HEK293 (cell line): ENCODE data around the gene ACP4.
A peak's percentile ranks its signal among the peaks of the same experiment; 100 is the strongest.

ENCODE experiments used
- FEZF1 ChIP-seq: fragments of 450-650 bp; formaldehyde crosslinking; IDR thresholded peaks from 2 replicates; pipeline ENCODE4 v1.5.1; 2016; ENCODE audit warnings: missing biosample characterization, missing genetic modification characterization
- GFI1B ChIP-seq: fragments of 450-650 bp; formaldehyde crosslinking; IDR thresholded peaks from 2 replicates; pipeline ENCODE4 v1.5.1; 2016; ENCODE audit warnings: missing biosample characterization, missing genetic modification characterization
- HOXD13 ChIP-seq: sonication (generic); formaldehyde crosslinking; IDR thresholded peaks from 2 replicates; pipeline ENCODE4 v1.8.0; 2022; ENCODE audit warnings: missing genetic modification reagents, borderline replicate concordance
- KLF16 ChIP-seq: fragments of 450-650 bp; formaldehyde crosslinking; IDR thresholded peaks from 2 replicates; pipeline ENCODE4 v1.5.1; 2017; ENCODE audit warnings: missing biosample characterization, missing genetic modification characterization
- KLF8 ChIP-seq: fragments of 450-650 bp; formaldehyde crosslinking; IDR thresholded peaks from 2 replicates; pipeline ENCODE4 v1.5.1; 2016; ENCODE audit warnings: missing biosample characterization, missing genetic modification characterization
- PRDM6 ChIP-seq: fragments of 450-650 bp; formaldehyde crosslinking; IDR thresholded peaks from 2 replicates; pipeline ENCODE4 v1.5.1; 2017; ENCODE audit warnings: missing biosample characterization, missing genetic modification characterization
- SP7 ChIP-seq: fragments of 450-650 bp; formaldehyde crosslinking; IDR thresholded peaks from 2 replicates; pipeline ENCODE4 v1.5.1; 2016; ENCODE audit warnings: missing biosample characterization, missing genetic modification characterization
- ZBTB1 ChIP-seq: fragments of 450-650 bp; formaldehyde crosslinking; IDR thresholded peaks from 2 replicates; pipeline ENCODE4 v1.5.1; 2016; ENCODE audit warnings: missing biosample characterization, missing genetic modification characterization
- ZBTB11 ChIP-seq: fragments of 450-650 bp; formaldehyde crosslinking; conservative IDR thresholded peaks from 2 replicates; pipeline ENCODE4 v1.5.1; 2016; ENCODE audit warnings: low read depth, missing biosample characterization, missing genetic modification characterization
- ZBTB8A ChIP-seq: fragments of 450-650 bp; formaldehyde crosslinking; IDR thresholded peaks from 2 replicates; pipeline ENCODE4 v1.5.1; 2016; ENCODE audit warnings: missing biosample characterization, missing genetic modification characterization
- ZFP41 ChIP-seq: fragments of 450-650 bp; formaldehyde crosslinking; IDR thresholded peaks from 2 replicates; pipeline ENCODE4 v1.5.1; 2016; ENCODE audit warnings: missing biosample characterization, missing genetic modification characterization, borderline replicate concordance
- ZNF133 ChIP-seq: fragments of 450-650 bp; formaldehyde crosslinking; IDR thresholded peaks from 2 replicates; pipeline ENCODE4 v1.5.1; 2016; ENCODE audit warnings: missing biosample characterization, missing genetic modification characterization
- ZNF138 ChIP-seq: fragments of 450-650 bp; formaldehyde crosslinking; IDR thresholded peaks from 2 replicates; pipeline ENCODE4 v1.5.1; 2016; ENCODE audit warnings: missing biosample characterization, missing genetic modification characterization, borderline replicate concordance
- ZNF155 ChIP-seq: fragments of 450-650 bp; formaldehyde crosslinking; IDR thresholded peaks from 2 replicates; pipeline ENCODE4 v1.5.1; 2016; ENCODE audit warnings: missing biosample characterization, missing genetic modification characterization
- ZNF16 ChIP-seq: fragments of 450-650 bp; formaldehyde crosslinking; IDR thresholded peaks from 2 replicates; pipeline ENCODE4 v1.5.1; 2016; ENCODE audit warnings: low read depth, missing biosample characterization, missing genetic modification characterization
- ZNF175 ChIP-seq: fragments of 450-650 bp; formaldehyde crosslinking; IDR thresholded peaks from 2 replicates; pipeline ENCODE4 v1.5.1; 2016; ENCODE audit warnings: missing biosample characterization, missing genetic modification characterization
- ZNF184 ChIP-seq: fragments of 450-650 bp; IDR thresholded peaks from 2 replicates; pipeline ENCODE4 v1.5.1; 2018; ENCODE audit warnings: missing biosample characterization, mild to moderate bottlenecking, missing genetic modification characterization
- ZNF24 ChIP-seq: fragments of 450-650 bp; formaldehyde crosslinking; IDR thresholded peaks from 2 replicates; pipeline ENCODE4 v1.5.1; 2016; ENCODE audit warnings: missing biosample characterization, missing genetic modification characterization
- ZNF248 ChIP-seq: fragments of 450-650 bp; formaldehyde crosslinking; IDR thresholded peaks from 2 replicates; pipeline ENCODE4 v1.5.1; 2017; ENCODE audit warnings: missing biosample characterization, missing genetic modification characterization
- ZNF302 ChIP-seq: fragments of 450-650 bp; formaldehyde crosslinking; IDR thresholded peaks from 2 replicates; pipeline ENCODE4 v1.5.1; 2016; ENCODE audit warnings: missing biosample characterization, missing genetic modification characterization, low read depth
- ZNF366 ChIP-seq: fragments of 450-650 bp; formaldehyde crosslinking; conservative IDR thresholded peaks from 2 replicates; pipeline ENCODE4 v1.5.1; 2016; ENCODE audit warnings: missing biosample characterization, missing genetic modification characterization
- ZNF426 ChIP-seq: fragments of 450-650 bp; formaldehyde crosslinking; IDR thresholded peaks from 2 replicates; pipeline ENCODE4 v1.5.1; 2017; ENCODE audit warnings: missing biosample characterization, missing genetic modification characterization, mild to moderate bottlenecking, inconsistent platforms, moderate library complexity
- ZNF433 ChIP-seq: fragments of 450-650 bp; formaldehyde crosslinking; IDR thresholded peaks from 2 replicates; pipeline ENCODE4 v1.5.1; 2016; ENCODE audit warnings: missing biosample characterization, missing genetic modification characterization, low read depth
- ZNF501 ChIP-seq: fragments of 450-650 bp; formaldehyde crosslinking; IDR thresholded peaks from 2 replicates; pipeline ENCODE4 v1.5.1; 2016; ENCODE audit warnings: missing biosample characterization, missing genetic modification characterization
- ZNF530 ChIP-seq: fragments of 450-650 bp; formaldehyde crosslinking; IDR thresholded peaks from 2 replicates; pipeline ENCODE4 v1.5.1; 2016; ENCODE audit warnings: low read depth, missing biosample characterization, missing genetic modification characterization
- ZNF571 ChIP-seq: fragments of 450-650 bp; formaldehyde crosslinking; IDR thresholded peaks from 2 replicates; pipeline ENCODE4 v1.5.0; 2017; ENCODE audit warnings: missing biosample characterization, missing genetic modification characterization
- ZNF600 ChIP-seq: fragments of 450-650 bp; formaldehyde crosslinking; IDR thresholded peaks from 2 replicates; pipeline ENCODE4 v1.5.1; 2016; ENCODE audit warnings: missing biosample characterization, missing genetic modification characterization
- ZNF610 ChIP-seq: fragments of 450-650 bp; formaldehyde crosslinking; IDR thresholded peaks from 2 replicates; pipeline ENCODE4 v1.5.1; 2016; ENCODE audit warnings: missing biosample characterization, missing genetic modification characterization, borderline replicate concordance
- ZNF76 ChIP-seq: fragments of 450-650 bp; formaldehyde crosslinking; IDR thresholded peaks from 2 replicates; pipeline ENCODE4; 2016; ENCODE audit warnings: low read depth, missing biosample characterization, missing genetic modification characterization, borderline replicate concordance
- TF ChIP-seq, protein P1 (sequence below): fragments of 450-650 bp; formaldehyde crosslinking; IDR thresholded peaks from 2 replicates; pipeline ENCODE4 v1.5.1; 2016; ENCODE audit warnings: missing biosample characterization, missing genetic modification characterization
- TF ChIP-seq, protein P2 (sequence below): fragments of 450-650 bp; formaldehyde crosslinking; IDR thresholded peaks from 2 replicates; pipeline ENCODE4 v1.5.1; 2016; ENCODE audit warnings: missing biosample characterization, missing genetic modification characterization

Gene ACP4

DNA sequence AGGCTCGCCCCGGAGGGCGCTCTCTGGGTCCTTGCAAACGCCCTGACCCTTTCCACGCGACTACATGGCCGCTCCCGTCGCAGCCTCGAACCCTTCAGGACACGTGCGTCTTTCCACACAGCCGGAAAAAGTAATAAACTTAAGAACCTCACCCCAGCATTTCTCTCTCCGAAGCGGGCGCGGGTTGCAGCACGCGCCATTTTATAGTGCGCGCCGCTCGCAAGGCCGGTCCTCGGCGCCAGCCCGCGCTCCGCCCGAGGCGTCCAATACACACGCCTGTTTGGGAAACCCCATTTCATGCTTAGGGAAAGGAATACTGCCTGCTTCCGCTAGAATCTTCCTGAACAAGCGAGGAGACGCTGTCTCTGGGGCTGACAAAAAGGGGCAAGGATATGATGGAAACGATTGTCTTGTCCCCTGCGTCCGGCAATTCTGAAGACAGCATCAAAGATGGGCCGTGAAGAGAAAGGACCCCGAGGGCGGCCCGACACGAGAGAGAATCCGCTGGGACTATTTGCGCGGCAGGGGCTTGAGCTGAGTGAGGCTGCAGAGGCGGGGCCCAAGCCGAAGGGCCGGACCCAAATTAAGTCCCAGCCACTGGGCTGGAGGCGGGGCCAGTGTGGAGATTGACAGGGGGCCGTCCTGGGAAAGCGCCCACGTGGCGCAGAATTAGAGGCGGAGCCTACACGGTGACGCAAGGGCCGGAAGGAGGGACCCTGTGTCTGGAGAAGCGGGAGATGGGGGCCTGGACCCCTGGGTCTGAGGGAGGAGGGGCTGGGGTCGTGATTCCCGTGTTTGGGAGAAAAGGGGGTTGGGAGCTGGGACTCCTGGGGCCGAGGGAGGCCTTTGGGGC is 14.4 kb downstream of the ACP4 start (continued):
- TF ChIP-seq ZFP41: 0 out of 2 replicates have a peak, but pooled peaks have one; percentile 73
- peak; percentile 78 for TF ChIP-seq ZNF366 (tag by site-specific recombination)
- no peak for TF ChIP-seq ZNF248 (tag by site-specific recombination)
- TF ChIP-seq SP7: peak; percentile 73; the same call in 1 of the 2 replicates
- TF ChIP-seq ZNF133 (tag by site-specific recombination): no peak
- TF ChIP-seq, protein P1, sequence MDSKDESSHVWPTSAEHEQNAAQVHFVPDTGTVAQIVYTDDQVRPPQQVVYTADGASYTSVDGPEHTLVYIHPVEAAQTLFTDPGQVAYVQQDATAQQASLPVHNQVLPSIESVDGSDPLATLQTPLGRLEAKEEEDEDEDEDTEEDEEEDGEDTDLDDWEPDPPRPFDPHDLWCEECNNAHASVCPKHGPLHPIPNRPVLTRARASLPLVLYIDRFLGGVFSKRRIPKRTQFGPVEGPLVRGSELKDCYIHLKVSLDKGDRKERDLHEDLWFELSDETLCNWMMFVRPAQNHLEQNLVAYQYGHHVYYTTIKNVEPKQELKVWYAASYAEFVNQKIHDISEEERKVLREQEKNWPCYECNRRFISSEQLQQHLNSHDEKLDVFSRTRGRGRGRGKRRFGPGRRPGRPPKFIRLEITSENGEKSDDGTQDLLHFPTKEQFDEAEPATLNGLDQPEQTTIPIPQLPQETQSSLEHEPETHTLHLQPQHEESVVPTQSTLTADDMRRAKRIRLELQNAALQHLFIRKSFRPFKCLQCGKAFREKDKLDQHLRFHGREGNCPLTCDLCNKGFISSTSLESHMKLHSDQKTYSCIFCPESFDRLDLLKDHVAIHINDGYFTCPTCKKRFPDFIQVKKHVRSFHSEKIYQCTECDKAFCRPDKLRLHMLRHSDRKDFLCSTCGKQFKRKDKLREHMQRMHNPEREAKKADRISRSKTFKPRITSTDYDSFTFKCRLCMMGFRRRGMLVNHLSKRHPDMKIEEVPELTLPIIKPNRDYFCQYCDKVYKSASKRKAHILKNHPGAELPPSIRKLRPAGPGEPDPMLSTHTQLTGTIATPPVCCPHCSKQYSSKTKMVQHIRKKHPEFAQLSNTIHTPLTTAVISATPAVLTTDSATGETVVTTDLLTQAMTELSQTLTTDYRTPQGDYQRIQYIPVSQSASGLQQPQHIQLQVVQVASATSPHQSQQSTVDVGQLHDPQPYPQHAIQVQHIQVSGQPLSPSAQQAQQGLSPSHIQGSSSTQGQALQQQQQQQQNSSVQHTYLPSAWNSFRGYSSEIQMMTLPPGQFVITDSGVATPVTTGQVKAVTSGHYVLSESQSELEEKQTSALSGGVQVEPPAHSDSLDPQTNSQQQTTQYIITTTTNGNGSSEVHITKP: 0 out of 2 replicates have a peak, but pooled peaks have one; percentile 53
- TF ChIP-seq ZNF76 (tag by site-specific recombination): peak; percentile 72
- TF ChIP-seq ZBTB8A (tag by site-specific recombination): peak; percentile 28
- TF ChIP-seq ZNF501 (tag by site-specific recombination): peak; percentile 76
- no peak for TF ChIP-seq ZNF16 (tag by site-specific recombination)
- no peak for TF ChIP-seq ZNF433 (tag by site-specific recombination)
- peak; percentile 58; the same call in 1 of the 2 replicates for TF ChIP-seq ZNF600 (tag by site-specific recombination)
- TF ChIP-seq, protein P2, sequence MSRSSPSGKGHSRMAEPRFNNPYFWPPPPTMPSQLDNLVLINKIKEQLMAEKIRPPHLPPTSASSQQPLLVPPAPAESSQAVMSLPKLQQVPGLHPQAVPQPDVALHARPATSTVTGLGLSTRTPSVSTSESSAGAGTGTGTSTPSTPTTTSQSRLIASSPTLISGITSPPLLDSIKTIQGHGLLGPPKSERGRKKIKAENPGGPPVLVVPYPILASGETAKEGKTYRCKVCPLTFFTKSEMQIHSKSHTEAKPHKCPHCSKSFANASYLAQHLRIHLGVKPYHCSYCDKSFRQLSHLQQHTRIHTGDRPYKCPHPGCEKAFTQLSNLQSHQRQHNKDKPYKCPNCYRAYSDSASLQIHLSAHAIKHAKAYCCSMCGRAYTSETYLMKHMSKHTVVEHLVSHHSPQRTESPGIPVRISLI: no peak
- TF ChIP-seq ZBTB11: peak; percentile 70
- TF ChIP-seq ZNF571 (tag by site-specific recombination): no peak
- TF ChIP-seq ZNF426: no peak
- no peak for TF ChIP-seq ZNF184
- TF ChIP-seq FEZF1 (tag by site-specific recombination): no peak
- peak; percentile 40; the same call in 1 of the 2 replicates for TF ChIP-seq HOXD13 (CRISPR knock-in tag)
- TF ChIP-seq GFI1B (tag by site-specific recombination): no peak
- TF ChIP-seq ZNF302 (tag by site-specific recombination): no peak
- TF ChIP-seq ZNF175 (tag by site-specific recombination): no peak
- no peak for TF ChIP-seq ZNF138 (tag by site-specific recombination)
- TF ChIP-seq KLF16 (tag by site-specific recombination): peak; percentile 78
- TF ChIP-seq ZNF155 (tag by site-specific recombination): no peak
- TF ChIP-seq ZNF530 (tag by site-specific recombination): no peak
- peak; percentile 92 for TF ChIP-seq KLF8 (tag by site-specific recombination)
- no peak for TF ChIP-seq PRDM6 (tag by site-specific recombination)
- peak; percentile 71 for TF ChIP-seq ZNF610 (tag by site-specific recombination)
- TF ChIP-seq ZNF24 (tag by site-specific recombination): peak; percentile 19; the same call in 1 of the 2 replicates
- no peak for TF ChIP-seq ZBTB1 (tag by site-specific recombination)
